GM21447 (cell line): ENCODE measurements around the gene MGAT3.
"Not testable (repeated sequence)": the region's sequence is repeated elsewhere in the genome, so short reads cannot be mapped to it uniquely, and the experiment has no call there.

Source experiments
- ATAC-seq: cut with Tn5 transposase; IDR thresholded peaks from one replicate; pipeline ENCODE4 v1.9.1; 2021; ENCODE audit not compliant: unreplicated experiment

The MGAT3 gene, protein sequence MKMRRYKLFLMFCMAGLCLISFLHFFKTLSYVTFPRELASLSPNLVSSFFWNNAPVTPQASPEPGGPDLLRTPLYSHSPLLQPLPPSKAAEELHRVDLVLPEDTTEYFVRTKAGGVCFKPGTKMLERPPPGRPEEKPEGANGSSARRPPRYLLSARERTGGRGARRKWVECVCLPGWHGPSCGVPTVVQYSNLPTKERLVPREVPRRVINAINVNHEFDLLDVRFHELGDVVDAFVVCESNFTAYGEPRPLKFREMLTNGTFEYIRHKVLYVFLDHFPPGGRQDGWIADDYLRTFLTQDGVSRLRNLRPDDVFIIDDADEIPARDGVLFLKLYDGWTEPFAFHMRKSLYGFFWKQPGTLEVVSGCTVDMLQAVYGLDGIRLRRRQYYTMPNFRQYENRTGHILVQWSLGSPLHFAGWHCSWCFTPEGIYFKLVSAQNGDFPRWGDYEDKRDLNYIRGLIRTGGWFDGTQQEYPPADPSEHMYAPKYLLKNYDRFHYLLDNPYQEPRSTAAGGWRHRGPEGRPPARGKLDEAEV

DNA sequence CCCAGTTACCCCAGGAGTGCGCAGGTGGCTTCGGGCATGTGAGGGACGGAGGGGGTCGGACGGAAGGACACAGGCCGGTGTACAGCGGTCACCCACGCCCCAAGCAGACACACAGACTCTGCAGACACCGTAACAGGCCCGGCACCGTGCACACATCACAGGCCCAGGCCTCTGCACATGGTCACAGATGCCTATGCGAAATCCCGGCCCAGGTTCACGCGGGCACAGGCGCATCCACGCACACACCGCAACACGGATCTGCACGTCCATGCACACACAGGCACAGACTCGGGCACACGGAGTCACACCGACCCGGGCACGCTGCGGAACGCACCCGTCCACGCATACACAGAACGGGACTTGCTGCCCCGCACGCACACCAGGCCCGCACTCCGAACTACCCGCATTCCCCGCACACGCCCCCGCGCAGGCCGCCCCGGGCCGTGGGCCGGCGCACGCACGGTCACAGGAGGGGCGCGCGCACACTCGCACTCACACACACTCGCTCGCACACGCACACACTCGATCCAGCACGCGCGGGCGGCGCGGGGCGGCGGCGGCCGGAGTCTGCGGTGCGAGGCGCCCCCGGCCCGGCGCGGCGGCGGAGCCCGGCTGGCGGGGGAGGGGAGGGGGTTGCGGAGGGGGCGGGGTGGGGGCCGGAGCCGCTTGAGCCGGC lies at the start of gene MGAT3:
MGAT3 (plus strand) TSS at position 491 of the 676 bp plus-strand sequence. CDS start 30,336 bp downstream, outside the sequence.
- ATAC-seq: no peak

- ATAC-seq: no peak
Observed at GRCh38 chr22:39408173-39408572, 48.6 kb upstream of the MGAT3 start.

DNA sequence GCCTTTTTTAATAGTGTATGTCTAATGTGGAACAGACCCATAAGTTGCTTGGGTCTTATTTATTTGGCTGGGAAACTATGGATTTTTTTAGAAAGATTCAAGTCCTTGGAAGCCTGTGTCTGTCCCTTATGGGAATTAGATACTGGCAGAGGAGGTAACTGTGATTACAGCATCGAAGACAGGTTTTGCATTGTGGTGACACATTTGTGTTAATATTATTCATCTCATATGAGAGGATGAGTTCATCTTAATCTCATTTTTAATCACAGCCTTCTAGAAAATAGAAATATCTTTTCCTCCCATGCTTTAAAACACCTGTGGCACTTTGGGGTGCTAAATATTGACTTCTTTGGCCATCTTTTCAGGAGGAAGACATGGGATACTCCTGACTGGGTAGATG lies 48.0 kb upstream of the MGAT3 start:
- ATAC-seq: no peak

- ATAC-seq: no peak
Observed at GRCh38 chr22:39409516-39410029, 47.2 kb upstream of the MGAT3 start.

DNA sequence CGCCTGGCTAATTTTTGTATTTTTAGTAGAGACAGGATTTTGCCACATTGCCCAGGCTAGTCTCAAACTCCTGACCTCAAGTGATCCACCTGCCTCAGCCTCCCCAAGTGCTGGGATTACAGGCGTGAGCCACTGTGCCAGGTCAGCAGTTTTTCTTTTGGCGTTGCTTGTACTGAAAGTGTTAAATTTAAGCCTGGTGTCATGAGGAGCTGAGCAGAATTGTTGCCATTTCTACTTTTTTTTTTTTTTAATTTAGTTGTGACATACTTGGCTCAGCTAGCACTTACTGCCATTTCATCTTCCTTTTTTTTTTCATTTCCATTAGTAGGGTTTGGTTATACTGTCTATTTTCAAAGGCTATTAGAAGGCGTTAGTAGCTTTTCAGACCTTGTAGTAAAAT lies 46.5 kb upstream of the MGAT3 start:
- ATAC-seq: no peak

- ATAC-seq: not testable (repeated sequence)
Observed at GRCh38 chr22:39411828-39412365, 44.9 kb upstream of the MGAT3 start.

GRCh38 chr22:39413204-39413603 lies 43.6 kb upstream of the MGAT3 start:
- not testable (repeated sequence) for ATAC-seq

- ATAC-seq: no peak
Observed at GRCh38 chr22:39414377-39414776, 42.4 kb upstream of the MGAT3 start.

GRCh38 chr22:39414886-39415285 lies 41.9 kb upstream of the MGAT3 start:
- no peak for ATAC-seq

- ATAC-seq: no peak
Observed at GRCh38 chr22:39415506-39415905, 41.3 kb upstream of the MGAT3 start.

DNA sequence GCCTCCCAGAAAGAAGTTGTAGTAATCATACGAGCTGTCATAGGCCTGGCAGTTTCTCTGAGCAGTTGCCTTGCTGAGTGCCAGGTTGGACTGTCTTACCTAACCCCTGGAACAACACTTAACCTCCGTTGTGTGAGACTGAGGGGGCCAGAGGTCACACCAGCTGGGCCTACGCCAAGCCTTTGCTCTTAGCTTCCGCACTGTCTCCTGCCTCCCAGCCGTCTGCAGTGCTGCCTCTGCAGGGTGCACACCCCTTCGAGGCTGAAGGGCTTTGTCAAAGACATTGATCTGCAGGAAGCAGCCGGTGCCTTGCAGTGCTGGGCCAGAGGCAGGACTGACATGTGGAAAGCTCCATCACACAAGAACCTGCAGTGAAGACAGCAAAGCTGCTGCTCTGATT lies 40.5 kb upstream of the MGAT3 start:
- no peak for ATAC-seq

DNA sequence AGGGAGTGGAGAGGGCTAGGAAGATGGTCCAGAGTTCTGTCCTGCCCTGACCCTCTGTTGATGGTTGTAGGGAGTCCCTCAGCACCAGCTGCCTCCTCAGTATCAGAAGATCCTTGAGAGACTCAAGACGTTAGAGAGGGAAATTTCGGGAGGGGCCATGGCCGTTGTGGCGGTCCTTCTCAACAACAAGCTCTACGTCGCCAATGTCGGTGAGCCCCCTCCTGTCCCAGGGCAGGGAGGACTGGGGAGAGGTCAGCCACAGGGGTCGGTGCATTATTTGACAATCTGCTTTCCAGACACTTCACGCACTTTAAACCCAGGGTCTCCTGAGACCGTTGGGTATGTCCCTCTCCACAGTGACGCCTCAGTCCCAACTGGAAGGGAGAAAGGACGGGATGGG lies 39.2 kb upstream of the MGAT3 start:
- ATAC-seq: no peak

GRCh38 chr22:39418696-39419095 lies 38.1 kb upstream of the MGAT3 start:
- ATAC-seq: no peak

DNA sequence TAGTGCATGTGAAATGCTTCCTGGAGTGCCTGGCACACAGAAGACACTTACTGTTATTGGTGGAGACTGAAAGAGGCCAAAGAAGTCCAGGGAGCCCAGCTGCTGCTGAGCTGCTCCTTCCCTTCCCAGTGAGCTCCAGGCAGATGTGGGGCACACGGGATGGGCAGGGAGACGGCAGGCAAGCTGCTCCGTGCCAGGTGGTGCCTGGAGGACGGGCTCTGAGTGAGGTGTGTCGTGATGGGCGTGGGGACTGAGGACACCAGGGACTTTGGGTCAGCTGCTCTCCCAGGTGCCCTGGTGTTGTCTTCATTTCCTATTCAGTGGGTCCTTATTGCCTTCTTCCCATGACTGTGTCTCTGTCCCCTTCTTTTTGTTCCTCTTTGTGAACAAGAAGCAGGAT lies 37.7 kb upstream of the MGAT3 start:
- no peak for ATAC-seq

GRCh38 chr22:39419911-39420310 lies 36.9 kb upstream of the MGAT3 start:
- no peak for ATAC-seq

DNA sequence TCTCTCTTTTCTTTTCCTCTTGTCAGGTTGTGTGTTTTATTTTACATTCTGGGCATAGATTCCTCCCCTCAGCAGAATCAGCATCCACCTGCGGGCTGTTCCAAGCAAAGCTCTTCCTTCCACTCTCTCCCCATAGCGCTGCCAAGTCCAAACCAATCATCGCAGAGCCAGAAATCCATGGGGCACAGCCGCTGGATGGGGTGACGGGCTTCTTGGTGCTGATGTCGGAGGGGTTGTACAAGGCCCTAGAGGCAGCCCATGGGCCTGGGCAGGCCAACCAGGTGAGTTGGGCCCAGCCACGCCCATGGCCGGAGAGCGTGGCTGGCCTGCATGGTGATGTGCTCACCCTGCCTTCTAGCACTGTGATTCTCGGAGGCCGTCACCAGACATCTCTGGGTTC lies 35.1 kb upstream of the MGAT3 start:
- ATAC-seq: no peak

GRCh38 chr22:39422101-39422500 lies 34.7 kb upstream of the MGAT3 start:
- no peak for ATAC-seq

DNA sequence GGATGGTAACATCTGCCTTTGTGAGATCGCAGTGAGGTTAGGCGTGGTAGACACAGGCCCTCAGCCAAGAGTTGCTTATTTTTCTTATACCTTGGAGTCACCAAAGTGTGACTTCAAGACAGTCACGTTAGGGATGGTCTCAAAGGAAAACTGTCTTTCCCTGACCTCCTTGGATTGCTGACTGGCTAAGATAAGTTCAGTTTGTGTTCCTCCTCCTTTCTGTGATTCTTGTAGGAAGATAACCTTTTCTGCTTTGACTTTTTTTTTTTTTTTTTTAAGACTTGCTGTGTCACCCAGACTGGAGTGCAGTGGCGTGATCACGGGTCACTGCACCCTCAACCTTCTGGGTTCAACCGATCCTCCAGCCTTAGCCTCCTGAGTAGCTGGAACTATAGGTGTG lies 34.1 kb upstream of the MGAT3 start:
- no peak for ATAC-seq

DNA sequence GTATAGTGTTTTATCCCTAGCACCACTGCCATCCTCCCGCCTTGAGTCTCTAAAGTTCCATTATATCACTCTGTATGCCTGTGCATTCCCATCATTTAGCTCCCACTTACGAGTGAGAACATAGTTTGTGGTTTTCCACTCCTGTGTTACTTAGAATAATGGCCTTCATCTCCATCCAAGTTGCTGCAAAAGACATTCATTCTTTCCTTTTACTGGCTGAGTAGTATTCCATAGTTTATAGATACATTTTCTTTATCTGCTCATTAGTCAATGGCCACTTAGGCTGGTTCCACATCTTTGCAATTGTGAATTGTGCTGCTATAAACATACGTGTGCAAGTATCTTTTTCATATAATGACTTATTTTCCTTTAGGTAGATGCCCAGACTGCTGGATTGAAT lies 32.8 kb upstream of the MGAT3 start:
- no peak for ATAC-seq

DNA sequence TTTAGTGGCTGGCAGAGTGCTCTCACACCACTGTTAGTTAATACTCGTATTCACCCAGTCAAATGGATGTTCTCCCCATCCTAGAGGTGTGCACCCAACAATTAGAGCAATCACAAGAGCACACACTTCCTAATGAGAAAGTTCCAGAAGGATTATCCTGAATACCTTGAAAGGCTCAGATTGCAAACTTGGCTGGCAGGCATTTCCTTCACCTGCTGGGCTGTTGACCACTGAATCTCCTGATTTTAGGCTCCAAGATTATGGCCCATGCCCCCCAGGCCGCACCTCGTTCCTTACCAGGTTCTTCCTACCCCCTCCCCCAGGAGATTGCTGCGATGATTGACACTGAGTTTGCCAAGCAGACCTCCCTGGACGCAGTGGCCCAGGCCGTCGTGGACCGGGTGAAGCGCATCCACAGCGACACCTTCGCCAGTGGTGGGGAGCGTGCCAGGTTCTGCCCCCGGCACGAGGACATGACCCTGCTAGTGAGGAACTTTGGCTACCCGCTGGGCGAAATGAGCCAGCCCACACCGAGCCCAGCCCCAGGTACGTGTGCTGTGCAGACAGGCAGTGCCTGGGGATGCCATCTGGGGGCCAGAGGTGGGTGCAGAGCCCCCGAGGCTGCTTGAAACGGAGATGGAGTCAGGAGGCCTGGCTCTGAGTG lies 30.3 kb upstream of the MGAT3 start:
- ATAC-seq: no peak
